K562 (cell line): ENCODE results near the gene ARHGEF40. TPM values are rescaled to one million over a fixed set of nuclear protein-coding genes. Genes with fewer than 3 reads are reported as not detected.

Experiments used
- ATAC-seq: fragments of 200-7000 bp; cut with Tn5 transposase; 3 replicates; pipeline ENCODE4 v1.9.1; 2020; ENCODE audit warnings: moderate library complexity
- BruUV-seq: library from RNA; stranded (reverse); fragments of 400-500 nt; replicated peaks from 2 replicates; lab custom pipeline; 2021; lab: Mats Ljungman, UMichigan
- CTCF ChIA-PET: fragments of 300-600 bp; formaldehyde crosslinking; extraction: SDS; loops from one replicate; lab custom pipeline; 2021; ENCODE audit warnings: low intra/inter-chr PET ratio; lab: Yijun Ruan, JAX
- POLR2A ChIA-PET: fragments of 300-600, 350-650 bp; sonication (Branson Sonifier 250); formaldehyde crosslinking; extraction: SDS; loops from one replicate; lab custom pipeline; 2021; ENCODE audit warnings: antibody characterized with exemption, inconsistent platforms; lab: Yijun Ruan, JAX
- DNase-seq, 4 experiments: peaks; one replicate each; pipeline versions ENCODE4 v3.0.0 to v3.0.0-alpha.2; 2011 to 2018; ENCODE audit warnings: low spot score in 3 of 4, mixed read lengths in 3 of 4; ENCODE audit errors: extremely low read depth in 1 of 4
- FAIRE-seq: peaks from 2 replicates; lab custom pipeline; 2011; peaks lifted over from hg19 to GRCh38; lab: Jason Lieb, UNC
- H2AFZ ChIP-seq: 2 replicates; pipeline ENCODE4 v1.6.0; 2011; ENCODE audit warnings: low read depth, low read length, control low read depth, inconsistent platforms
- H3K27ac ChIP-seq: fragments of 200-600 bp; 3 replicates; pipeline ENCODE4 v1.8.0; 2011; ENCODE audit warnings: low read depth, mild to moderate bottlenecking, control low read depth, inconsistent platforms, low read length, moderate library complexity, mixed read lengths; ENCODE audit errors: extremely low read depth
- H3K27me3 ChIP-seq, 2 experiments: fragments of 300-600 bp in 1 of 2; 2 replicates in 1 of 2; 3 replicates in 1 of 2; pipeline versions ENCODE4 v1.6.0 to v1.8.0; 2011; ENCODE audit warnings: inconsistent platforms in 2 of 2, low read length in 2 of 2, mild to moderate bottlenecking in 1 of 2, mixed read lengths in 1 of 2, moderate library complexity in 1 of 2; ENCODE audit not compliant: control insufficient read depth in 2 of 2, insufficient read depth in 2 of 2
- H3K36me3 ChIP-seq: fragments of 300-600 bp; 3 replicates; pipeline ENCODE4 v1.8.0; 2011; ENCODE audit warnings: mild to moderate bottlenecking, low read length, inconsistent platforms; ENCODE audit not compliant: control insufficient read depth, insufficient read depth
- H3K4me1 ChIP-seq, 2 experiments: fragments of 200-600 bp in 1 of 2; replicated peaks in 1 of 2; 2 replicates in 1 of 2; 3 replicates in 1 of 2; pipeline versions ENCODE4 v1.5.1 to v1.8.0; 2011; ENCODE audit warnings: inconsistent platforms in 2 of 2, low read length in 2 of 2, mild to moderate bottlenecking in 1 of 2, mixed read lengths in 1 of 2, moderate library complexity in 1 of 2; ENCODE audit not compliant: control insufficient read depth in 2 of 2, insufficient read depth in 2 of 2
- H3K4me2 ChIP-seq: 2 replicates; pipeline ENCODE4 v1.6.1; 2011; ENCODE audit warnings: low read length, control low read depth, inconsistent platforms, mixed read lengths; ENCODE audit not compliant: insufficient read depth
- H3K4me3 ChIP-seq: fragments of 200-600 bp; sonication (generic), shearing (Covaris generic); 2 replicates; pipeline ENCODE4 v1.5.1; 2016; ENCODE audit warnings: control low read depth, inconsistent platforms
- H3K79me2 ChIP-seq: fragments of 200-600 bp; 3 replicates; pipeline ENCODE4 v1.8.0; 2011; ENCODE audit warnings: low read length, inconsistent platforms; ENCODE audit not compliant: control insufficient read depth, insufficient read depth
- H3K9ac ChIP-seq, 2 experiments: 2 replicates each; pipeline versions ENCODE4 v1.6.0 to v1.6.1; 2011; ENCODE audit warnings: low read depth in 2 of 2, low read length in 2 of 2, control low read depth in 1 of 2, inconsistent platforms in 1 of 2, mild to moderate bottlenecking in 1 of 2, mixed read lengths in 1 of 2; ENCODE audit not compliant: insufficient read depth in 1 of 2
- H3K9me1 ChIP-seq: one replicate; pipeline ENCODE4 v1.6.0; 2011; ENCODE audit warnings: inconsistent platforms, mild to moderate bottlenecking, low read length, moderate library complexity; ENCODE audit not compliant: control insufficient read depth, insufficient read depth
- H3K9me3 ChIP-seq: replicated peaks from 2 replicates; pipeline ENCODE4 v1.5.1; 2011; ENCODE audit warnings: low read depth, low read length, inconsistent platforms; ENCODE audit not compliant: control insufficient read depth, insufficient read depth
- H4K20me1 ChIP-seq: replicated peaks from 2 replicates; pipeline ENCODE4 v1.6.1; 2011; ENCODE audit warnings: low read length, inconsistent platforms, mixed read lengths; ENCODE audit not compliant: control insufficient read depth, insufficient read depth
- HIVEP1 ChIP-seq: fragments of 250-450 bp; sonication (Bioruptor Pico); IDR thresholded peaks from 2 replicates; pipeline ENCODE4 v1.4.0; 2020; ENCODE audit warnings: mild to moderate bottlenecking
- KDM1A ChIP-seq, 2 experiments: fragments of 450-650 bp; IDR thresholded peaks; 2 replicates each; pipeline ENCODE4 v1.6.1; 2016; ENCODE audit warnings: mild to moderate bottlenecking in 2 of 2
- ZBTB8A ChIP-seq: fragments of 450-650 bp; IDR thresholded peaks from 2 replicates; pipeline ENCODE4 v1.6.1; 2018; ENCODE audit warnings: mild to moderate bottlenecking, moderate library complexity; ENCODE audit not compliant: partially characterized antibody
- WGBS: fragments of 100-300 bp; shearing (Covaris generic); methylation state at CpG from one replicate; pipeline ENCODE4 v1.1.6; 2016; ENCODE audit warnings: low coverage, mixed read lengths; ENCODE audit not compliant: insufficient coverage; ENCODE audit errors: missing lambda C conversion rate; 5-methylcytosine and 5-hydroxymethylcytosine counted together
- in situ Hi-C: fragments of 300-500 bp; cut with MboI; formaldehyde crosslinking; loops from 4 replicates; pipeline ENCODE4 v1.15.0; 2018; ENCODE audit warnings: inconsistent platforms, mixed read lengths
- intact Hi-C: fragments of 100-400 bp; cut with micrococcal nuclease; formaldehyde crosslinking; loops from 2 replicates; pipeline ENCODE4 v1.14.2; 2022
- polyA plus RNA-seq, 8 experiments: library from polyadenylated mRNA; depleted of rRNA in 4 of 8; stranded (reverse) in 5 of 8; unstranded in 3 of 8; fragments of >200 nt; fragmentation: Nextera tagmentation in 2 of 8; fragmentation: Illumina TruSeq in 1 of 8; extraction: Ambion mirVana in 2 of 8; extraction: Trizol in 1 of 8; gene quantifications; 2 replicates each; pipeline versions ENCODE4 v1.2.1 to v1.2.3, GENCODE V29; 2011 to 2014; ENCODE audit warnings: inconsistent platforms in 1 of 8, missing spikeins in 1 of 8
- total RNA-seq, 7 experiments: library from RNA; depleted of rRNA in 6 of 7; stranded (reverse); fragments of >200 nt in 6 of 7; fragmentation: Illumina TruSeq in 2 of 7; extraction: Trizol in 2 of 7; gene quantifications; 2 replicates each; pipeline versions ENCODE4 v1.2.1 to v1.2.3, GENCODE V29; 2011 to 2021; ENCODE audit warnings: low replicate concordance in 1 of 7
- TF ChIP-seq, protein P1 (sequence below), 3 experiments: IDR thresholded peaks in 2 of 3; conservative IDR thresholded peaks in 1 of 3; 2 replicates each; pipeline ENCODE4 v1.5.1; 2011 to 2012; ENCODE audit warnings: low read length in 3 of 3, mild to moderate bottlenecking in 3 of 3, control low read depth in 2 of 3, improper control_type of control experiment in 1 of 3, inconsistent platforms in 1 of 3, low read depth in 1 of 3, mixed read lengths in 1 of 3, moderate library complexity in 1 of 3; ENCODE audit not compliant: insufficient read depth in 2 of 3
- TF ChIP-seq, protein P2 (sequence below): fragments of 450-650 bp; formaldehyde crosslinking; IDR thresholded peaks from 2 replicates; pipeline ENCODE4 v1.4.0; 2022; ENCODE audit warnings: missing genetic modification characterization

Gene ARHGEF40
- total and polyA plus RNA-seq, 9 of the 15 experiments (the other 6 are each of a cell fraction or from before 2014, with no cell fraction given), result 0.42 to 6.3 (median 3.8) TPM

DNA sequence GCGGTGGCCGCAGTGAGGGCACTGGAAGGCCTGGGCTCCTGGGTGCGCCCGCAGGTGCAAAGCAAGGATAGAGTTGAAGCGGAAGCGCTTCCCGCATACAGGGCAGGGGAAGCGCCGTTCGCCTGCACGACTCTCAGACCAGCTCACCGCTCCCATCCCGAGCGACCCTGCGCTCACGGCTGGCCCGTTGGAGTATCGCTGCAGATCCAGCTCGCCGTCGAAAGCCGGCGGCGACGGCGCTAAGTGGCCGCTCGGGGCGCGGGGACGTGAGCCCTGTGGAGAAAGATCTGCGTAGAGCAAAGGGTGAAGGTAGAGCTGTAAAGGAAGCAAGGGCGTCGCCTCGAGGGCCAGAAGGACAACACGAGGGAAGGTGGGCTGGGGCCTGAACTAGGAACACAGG, 22.9 kb downstream of the ARHGEF40 start (continued):
- no peak for TF ChIP-seq HIVEP1 (CRISPR knock-in tag)
- TF ChIP-seq, all 486 proteins: peak for 0

DNA sequence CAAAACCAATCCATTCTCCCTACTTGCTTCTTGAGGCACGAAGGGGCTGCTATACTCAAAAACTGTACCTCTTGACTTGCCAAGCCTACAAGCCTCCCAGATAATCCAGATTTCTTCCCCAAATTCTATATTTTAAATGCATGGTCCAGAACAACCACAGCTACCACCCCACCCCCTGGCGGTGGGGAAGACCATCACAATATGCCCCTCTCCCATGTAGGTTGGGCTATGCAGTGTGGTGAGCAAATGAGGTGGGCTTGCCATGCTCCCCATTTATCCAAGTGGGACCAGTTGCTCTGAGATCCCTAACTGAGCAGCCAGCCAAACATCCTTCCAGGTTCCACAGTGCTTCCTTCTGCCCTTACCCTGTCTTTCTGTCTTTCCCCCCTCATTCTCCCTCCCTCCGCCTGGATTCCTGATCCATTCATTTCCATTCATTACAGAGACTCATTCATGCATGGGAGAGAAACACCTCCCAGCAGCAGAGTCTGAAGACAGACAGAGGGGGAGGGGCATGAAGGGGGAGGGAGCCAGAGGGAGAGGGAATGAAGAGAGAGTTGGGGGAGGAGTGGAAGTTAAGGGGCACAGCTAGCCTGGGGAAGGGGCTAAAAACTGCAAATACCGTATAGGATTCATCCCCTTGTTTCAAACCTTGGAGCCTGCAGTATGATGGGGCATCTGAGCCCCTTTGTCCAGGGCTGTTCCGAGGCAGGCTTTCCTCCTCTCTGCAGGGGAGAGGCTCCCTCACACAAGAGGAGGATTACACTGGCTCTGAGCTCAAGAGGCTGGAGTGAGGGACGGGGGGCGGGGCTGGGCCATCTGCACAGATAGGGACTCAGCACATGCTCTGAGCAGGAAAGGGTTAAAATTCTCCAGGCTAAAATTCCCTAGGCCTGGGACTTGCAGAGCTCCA, 23.9 kb downstream of the ARHGEF40 start:
- ChIA-PET CTCF (interaction anchor here (1.7 to 2.5 kb wide), 3 partner anchors 13 to 79 kb away, joined by 6 to 21 read pairs (median 8); no protein-coding TSS in a partner anchor), POLR2A (interaction anchor here (0.7 to 1.3 kb wide), 2 partner anchors 23 to 37 kb away, joined by 3 read pairs; partner anchors contain the start of genes ARHGEF40 and RNASE8)
- Histone ChIP-seq H3K27me3 (no peaks in the 10 kb centered on the region), H3K9me1 (no peaks in the 10 kb centered on the region), H3K36me3 (peaks cover 5% of the 10 kb centered on the region; the same call in 1 of the 3 replicates), H3K27ac (no peak overlapping the region), H3K9ac (no peak overlapping the region), H3K4me1 (peaks cover 5 to 29% of the 10 kb centered on the region in 2 experiments; a peak in 4 of 5 replicates), H3K4me2 (no peak overlapping the region), H3K9me3 (no peaks in the 10 kb centered on the region), H2AFZ (no peak overlapping the region), H3K79me2 (no peaks in the 10 kb centered on the region), H3K4me3 (no peak overlapping the region), H4K20me1 (no peaks in the 10 kb centered on the region)
- DNase-seq (no peak), FAIRE-seq (no peak), ATAC-seq (peak; percentile 28; the same call in 1 of the 3 replicates)
- WGBS, result 34% methylated on average over 4 of the region's 7 CpGs
- TF ChIP-seq ZBTB8A (no peak), KDM1A (IDR thresholded peaks at IDR 0.05) (0 out of 4 replicates have a peak, but pooled peaks of 1 of the 2 experiments have one; percentile 9)
- TF ChIP-seq, protein P1, sequence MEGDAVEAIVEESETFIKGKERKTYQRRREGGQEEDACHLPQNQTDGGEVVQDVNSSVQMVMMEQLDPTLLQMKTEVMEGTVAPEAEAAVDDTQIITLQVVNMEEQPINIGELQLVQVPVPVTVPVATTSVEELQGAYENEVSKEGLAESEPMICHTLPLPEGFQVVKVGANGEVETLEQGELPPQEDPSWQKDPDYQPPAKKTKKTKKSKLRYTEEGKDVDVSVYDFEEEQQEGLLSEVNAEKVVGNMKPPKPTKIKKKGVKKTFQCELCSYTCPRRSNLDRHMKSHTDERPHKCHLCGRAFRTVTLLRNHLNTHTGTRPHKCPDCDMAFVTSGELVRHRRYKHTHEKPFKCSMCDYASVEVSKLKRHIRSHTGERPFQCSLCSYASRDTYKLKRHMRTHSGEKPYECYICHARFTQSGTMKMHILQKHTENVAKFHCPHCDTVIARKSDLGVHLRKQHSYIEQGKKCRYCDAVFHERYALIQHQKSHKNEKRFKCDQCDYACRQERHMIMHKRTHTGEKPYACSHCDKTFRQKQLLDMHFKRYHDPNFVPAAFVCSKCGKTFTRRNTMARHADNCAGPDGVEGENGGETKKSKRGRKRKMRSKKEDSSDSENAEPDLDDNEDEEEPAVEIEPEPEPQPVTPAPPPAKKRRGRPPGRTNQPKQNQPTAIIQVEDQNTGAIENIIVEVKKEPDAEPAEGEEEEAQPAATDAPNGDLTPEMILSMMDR (IDR thresholded peaks at IDR 0.05 in 2 of 3, conservative IDR thresholded peaks at IDR 0.05 in 1 of 3; ENCODE audit: insufficient read depth in 2 of 3, low read depth in 1 of 3, low read length in 3 of 3), result 0 out of 6 replicates have a peak, but pooled peaks of 2 of the 3 experiments have one; percentile 19 to 22
- TF ChIP-seq, protein P2, sequence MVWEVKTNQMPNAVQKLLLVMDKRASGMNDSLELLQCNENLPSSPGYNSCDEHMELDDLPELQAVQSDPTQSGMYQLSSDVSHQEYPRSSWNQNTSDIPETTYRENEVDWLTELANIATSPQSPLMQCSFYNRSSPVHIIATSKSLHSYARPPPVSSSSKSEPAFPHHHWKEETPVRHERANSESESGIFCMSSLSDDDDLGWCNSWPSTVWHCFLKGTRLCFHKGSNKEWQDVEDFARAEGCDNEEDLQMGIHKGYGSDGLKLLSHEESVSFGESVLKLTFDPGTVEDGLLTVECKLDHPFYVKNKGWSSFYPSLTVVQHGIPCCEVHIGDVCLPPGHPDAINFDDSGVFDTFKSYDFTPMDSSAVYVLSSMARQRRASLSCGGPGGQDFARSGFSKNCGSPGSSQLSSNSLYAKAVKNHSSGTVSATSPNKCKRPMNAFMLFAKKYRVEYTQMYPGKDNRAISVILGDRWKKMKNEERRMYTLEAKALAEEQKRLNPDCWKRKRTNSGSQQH (CRISPR knock-in tag), result no peak
- in situ Hi-C loops, result no loop called here
- BruUV-seq, result no TSS peak
- intact Hi-C loops, result loop anchor here (1.0 to 2.0 kb wide), 2 partner anchors 10 to 79 kb away; no protein-coding TSS in a partner anchor
